ENCODE measurements around the gene APLP2.
"Not testable (repeated sequence)": the region's sequence is repeated elsewhere in the genome, so short reads cannot be mapped to it uniquely, and the experiment has no call there.

APLP2 gene

DNA sequence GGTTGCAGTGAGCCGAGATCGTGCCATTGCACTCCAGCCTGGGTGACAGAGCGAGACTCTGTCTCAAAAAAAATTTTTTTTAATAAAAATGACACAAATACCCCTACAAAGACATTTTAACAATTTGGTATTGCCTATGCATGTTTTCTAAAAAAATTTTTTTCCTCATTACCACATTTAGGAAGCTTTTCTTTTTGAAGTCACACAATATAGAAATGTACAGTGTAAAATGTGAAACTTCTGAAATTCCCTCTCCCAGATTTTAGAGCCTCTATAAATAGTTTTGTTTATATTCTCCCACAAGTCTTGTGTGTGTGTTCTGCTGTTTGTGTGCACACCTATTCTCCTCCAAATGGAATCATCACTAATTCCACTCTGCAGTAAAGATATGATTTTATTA is 97.5 kb downstream of the APLP2 start:
- no peak for DNase-seq

DNA sequence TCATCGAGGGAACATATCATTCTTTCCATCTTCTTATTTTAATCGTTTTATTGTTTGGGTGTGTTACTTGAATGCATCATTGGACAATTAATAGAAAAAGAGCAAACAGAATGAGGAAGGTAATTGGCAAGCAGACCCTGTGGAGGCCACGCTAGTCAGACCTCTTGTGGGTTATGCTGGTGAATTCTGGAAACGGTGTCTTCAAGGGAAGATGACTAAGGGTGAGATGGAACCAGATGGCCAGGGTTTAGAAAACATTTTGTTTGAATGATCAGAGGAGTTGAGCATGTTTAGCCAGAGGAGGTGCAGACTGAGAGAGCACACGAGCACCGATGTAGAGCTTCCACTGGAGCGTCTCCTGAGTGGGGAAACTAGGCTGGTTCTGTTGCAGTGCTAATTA is 98.4 kb downstream of the APLP2 start:
- DNase-seq, result no peak

DNA sequence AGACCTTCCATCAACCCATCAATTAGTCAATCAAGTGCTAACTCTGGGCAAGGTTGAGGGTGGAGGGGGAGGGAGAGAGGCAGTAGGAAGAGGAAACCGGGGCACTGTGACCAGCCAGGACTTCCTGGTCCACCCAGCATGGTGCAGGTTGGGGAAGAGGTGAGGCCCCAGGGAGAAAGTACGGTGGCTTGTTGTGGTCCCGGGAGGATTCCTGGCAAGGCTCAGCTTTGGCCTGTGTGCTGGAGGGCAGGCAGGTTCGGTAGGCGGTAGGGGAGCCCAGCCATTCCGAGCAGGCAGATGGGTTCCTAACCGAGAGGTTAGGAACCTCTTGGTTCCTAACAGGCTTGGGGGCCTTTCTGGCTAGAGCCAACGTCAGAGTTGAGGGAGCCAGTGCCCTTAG is 100.7 kb downstream of the APLP2 start:
- DNase-seq, result no peak

DNA sequence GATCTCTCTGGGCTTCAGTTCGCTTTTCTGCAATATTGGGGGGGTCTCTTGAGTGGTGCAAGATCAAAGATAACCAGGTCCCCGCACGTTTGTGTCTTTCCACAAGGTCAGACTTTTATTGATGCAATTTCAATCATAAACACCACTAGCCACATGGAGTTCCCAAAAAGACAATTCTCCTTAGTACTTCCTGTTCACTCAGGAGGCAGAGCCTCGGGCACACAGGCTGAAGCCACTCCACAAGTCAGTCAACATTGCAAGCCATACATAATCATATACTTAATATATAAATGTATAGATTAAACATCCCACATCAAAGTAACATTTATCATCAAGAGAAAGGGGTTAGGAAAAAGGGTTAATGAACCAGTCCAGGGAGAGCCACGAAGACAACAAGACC is 101.8 kb downstream of the APLP2 start:
- no peak for DNase-seq

DNA sequence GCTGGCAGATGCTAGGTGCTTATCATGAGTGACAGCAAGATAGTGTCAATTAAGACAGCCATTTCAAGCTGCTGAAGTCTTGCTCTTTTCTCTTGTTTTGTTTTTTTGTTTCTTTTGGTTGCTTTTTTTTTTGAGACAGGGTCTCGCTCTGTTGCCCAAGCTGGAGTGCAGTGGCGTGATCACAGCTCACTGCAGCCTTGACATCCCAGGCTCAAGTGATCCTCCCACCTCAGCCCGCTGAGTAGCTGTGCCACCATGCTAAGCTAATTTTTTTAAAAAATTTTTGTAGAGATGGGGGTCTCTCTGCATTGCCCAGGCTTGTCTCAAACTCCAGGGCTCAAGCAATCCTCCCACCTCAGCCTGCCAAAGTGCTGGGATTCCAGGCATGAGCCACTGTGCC is 102.3 kb downstream of the APLP2 start:
- DNase-seq, result not testable (repeated sequence)

DNA sequence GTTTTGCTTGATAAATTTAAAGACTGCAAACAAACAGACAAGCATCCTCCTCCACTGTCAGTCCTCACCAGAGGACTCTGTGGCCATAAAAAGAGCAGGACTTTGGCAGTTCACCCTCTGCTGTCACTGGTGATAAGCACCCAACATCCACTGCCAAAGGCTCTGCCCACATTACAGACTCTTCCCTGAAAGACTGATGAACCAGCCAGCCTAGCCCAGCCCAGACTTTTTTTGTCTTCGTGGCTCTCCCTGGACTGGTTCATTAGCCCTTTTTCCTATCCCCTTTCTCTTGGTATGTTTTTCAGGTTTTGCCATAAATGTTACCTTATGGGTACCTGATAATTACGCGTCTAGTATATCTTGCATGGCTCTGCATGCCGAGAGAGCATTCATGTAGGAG is 104.9 kb downstream of the APLP2 start:
- DNase-seq, result no peak

DNA sequence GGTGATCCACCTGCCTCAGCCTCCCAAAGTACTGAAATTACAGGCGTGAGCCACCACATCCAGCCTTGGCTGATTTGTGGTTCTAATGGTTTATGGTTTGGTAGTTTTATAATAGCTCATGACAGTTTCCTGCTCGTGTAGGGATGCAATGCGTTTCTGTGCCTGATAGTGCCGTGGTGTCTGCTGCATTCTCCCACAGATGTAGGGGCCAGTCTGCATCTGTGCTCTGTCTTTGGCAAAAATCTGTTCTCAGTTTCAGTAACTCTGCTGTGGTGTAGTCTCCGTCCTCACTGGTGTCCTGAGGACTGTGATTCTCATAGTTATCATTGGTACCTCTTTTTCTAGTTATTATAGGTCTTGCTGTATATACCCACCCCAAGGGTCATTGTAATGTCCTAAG is 106.2 kb downstream of the APLP2 start:
- no peak for DNase-seq

DNA sequence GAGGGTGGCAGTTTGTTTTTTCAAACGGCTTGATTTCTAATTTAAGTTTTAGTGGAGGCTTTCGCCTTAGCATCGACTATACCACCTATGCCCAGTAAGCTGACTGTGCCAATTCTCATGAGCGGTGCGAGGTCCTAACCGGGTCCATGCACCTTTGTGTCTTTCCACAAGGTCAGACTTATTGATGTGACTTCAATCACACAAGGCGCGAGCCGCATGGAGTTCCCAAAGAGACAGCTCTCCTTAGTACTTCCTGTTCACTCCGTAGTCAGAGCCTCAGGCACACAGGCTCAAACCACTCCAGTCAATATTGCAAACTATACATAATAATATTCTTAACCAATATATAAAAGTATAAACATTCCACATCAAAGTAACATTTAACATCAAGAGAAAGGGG is 108.1 kb downstream of the APLP2 start:
- DNase-seq, result no peak

DNA sequence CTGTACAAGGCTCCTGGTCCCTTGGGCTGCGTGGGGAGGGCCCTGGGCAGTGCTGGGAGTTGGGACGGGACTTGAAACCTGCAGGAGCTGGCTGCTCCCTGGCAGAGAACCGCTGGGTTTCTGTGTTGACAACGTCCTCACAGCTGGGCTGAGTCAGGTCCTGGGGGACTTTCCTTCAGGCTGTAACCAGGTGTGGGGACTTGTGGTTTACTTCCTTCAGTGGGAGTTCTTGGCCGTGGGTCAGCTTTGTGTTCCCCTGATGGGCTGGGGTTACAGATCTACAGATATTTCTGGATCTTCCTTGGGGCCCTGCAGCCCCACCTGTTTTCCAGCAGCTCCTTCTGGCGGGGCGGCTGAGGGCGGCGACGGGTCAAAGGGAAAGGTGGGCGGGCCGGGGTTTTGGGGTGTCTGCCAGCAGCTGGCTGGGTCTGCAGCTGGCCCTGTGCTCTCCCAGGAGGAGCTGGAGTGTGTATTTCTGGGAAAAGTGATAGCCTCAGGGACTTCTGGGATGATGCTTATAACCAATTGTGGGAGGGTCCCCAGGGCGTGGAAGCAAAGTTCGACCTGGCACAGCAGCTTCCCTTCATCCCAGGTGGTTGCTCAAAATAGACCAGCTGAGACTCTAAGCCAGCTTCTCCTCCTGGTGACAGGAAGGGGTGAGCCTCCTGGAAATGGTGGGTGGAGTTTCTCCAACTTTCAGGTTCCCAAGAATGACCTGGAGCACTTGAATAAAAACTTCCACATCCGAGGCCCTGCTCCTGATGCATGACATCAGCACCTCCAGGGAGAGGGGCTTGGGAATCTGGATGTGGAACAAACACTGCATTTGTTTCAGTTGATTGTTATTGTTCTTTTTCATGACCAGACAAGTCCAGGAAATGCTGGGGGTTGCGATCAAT is 109.0 kb downstream of the APLP2 start:
- no peak for DNase-seq

DNA sequence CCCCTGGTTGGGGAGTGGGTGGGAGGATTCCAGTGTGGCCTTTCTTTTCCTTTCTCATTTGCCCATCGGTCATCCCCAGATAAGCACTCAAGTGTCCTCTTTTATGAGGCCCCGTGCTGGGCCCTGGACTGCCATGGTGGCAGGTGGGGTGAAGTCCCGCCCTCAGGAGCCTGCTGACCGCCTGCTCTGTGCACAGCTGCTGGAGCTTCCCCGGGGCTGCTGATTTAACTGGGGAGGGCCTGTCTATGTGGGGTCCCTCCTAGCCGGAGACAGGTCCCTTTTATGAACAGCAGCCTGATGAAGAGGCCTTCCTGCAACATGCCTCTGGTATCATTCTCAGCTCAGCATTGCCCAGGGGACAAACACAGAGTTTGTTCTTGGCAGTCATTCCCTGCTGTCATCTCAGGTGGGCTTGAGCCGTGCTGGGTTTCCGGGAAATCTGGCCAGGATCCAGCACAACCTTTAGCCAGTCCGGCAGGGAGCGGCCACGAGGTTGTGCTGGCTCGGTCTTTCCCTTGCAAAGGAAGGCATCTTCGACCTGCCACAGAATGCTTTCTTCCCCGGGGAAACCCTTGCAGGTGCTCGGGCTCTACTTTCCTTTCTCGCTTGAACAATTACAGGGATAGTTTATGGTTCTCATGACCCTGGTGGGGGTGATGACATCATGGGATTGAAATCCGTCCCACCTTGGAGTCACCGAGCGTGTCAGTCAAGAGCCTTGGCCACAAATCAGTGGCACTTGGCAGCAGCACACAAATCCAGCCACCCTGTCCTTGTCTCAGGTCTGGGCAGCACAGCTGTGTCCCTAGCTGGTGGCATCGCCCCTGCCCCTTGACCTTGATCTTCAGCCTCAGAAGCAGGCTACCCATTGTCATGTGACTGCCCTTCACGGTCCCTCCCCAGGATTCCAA is 110.0 kb downstream of the APLP2 start:
- no peak for DNase-seq

DNA sequence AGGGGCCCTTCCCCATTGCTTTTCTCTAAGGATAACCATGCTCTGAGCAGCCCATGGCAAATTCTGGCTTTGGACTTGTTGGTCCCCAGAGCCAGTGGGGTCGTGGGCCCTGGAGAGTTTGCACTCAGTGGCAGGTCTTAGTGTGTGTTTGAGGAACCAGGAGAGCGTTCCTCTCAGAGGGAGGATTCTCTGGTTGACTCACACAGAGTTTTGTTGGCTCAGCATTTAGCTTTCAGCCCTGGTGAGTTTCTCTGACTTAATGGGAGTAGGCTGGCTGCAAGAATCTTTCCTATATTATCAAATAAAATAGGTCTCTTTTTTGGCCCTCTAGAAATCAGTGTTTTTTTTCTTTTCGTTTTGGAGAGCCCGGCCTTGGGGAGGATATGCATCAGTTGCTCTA is 110.8 kb downstream of the APLP2 start:
- DNase-seq, result peak in 3 of 58 donors; percentile 3 to 10 (median 5)

DNA sequence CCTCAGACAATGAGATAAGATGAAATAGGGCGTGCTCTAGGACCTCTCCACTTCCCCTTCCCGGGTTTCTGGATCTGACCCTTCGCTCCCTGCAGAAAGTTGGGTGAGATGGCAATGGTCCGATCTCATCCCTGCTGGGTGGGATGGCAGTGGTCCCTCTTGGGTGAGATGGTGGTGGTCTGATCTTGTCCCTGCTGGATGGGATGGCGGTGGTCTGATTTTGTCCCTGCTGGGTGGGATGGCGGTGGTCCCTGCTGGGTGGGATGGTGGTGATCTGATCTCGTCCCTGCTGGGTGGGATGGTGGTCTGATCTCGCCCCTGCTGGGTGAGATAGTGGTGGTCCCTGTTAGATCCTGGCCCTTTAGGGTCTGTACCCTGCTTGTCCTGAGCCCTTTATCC is 111.2 kb downstream of the APLP2 start:
- DNase-seq, result no peak

DNA sequence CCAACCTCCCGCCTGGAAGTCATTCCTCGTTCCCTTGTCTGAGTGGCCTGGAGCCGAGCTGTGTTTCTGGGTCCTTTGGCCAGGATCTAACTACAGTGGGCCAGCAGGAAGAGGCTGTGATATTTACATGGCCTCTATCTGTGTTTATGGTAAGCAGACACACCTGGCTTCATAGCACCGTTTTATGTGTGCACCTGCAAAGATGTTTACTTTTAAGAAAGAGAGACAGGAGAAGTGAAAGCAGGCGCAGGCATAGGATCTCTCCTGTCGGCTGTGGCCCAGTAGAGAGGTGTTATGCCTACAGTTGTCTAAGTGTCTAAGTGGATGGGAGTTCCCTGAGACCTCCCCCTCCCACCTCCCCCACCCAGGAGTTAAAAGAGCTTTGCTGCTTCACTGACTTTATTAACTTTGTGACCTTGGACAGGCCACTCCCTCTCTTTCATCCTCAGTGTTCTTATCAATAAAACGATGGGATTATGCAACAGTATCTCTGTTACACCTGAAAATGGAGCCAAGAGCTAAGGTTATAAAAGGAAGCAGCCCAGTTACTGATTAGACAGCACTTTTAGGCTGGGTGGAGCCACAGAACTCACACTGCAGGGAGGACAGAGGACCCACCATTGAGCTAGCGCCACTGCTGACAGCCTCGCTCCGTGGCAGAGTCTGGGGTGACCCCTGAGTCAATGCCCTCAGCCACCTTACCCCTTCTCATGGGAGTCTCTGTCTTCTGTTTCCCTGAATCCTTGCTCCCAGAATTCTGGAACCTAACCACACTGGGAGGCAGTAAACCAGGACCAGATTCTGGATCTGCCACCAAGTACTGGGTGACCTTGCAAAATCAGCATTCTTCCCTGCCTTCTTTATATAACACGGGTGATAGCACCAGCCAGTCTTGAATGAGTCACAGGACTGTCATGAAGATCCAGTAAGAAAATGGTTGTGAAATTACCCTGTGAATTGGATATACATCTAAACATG is 111.9 kb downstream of the APLP2 start:
- peak in 1 of 58 donors; percentile 7 for DNase-seq

DNA sequence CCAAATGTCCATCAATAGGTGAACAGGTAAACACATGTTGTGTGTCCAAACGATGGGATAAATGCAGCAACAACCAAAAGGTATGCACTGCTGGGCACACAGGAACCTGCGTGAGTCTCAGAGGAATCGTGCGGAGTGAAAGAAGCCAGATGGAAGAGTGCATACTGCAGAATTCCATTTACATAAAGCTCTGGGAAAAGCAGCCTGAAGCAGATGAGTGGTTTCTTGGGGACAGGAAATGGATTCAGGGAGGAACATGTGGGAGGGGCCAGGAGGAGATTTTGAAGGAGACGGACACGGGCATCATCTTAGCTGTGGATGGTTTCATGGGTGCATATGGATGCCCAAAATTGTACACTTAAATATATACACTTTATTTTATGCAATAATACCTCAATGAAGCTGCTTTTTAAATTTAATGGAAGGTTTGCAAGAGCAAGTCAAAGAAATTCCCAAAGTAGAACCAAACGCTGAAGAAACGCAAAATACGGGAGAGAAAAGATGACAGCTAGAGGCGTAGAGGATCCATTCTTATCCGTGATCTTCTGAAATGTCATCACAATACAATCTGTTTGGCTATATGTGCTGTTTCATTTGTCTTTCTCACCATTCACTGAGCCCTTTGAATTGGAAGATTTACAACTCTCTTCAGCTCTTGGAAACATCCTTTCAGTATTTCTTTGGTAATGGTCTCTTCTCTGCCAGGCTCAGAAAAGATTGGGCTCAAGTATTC is 114.3 kb downstream of the APLP2 start:
- DNase-seq, result peak in 4 of 58 donors; percentile 8 to 26 (median 18)

DNA sequence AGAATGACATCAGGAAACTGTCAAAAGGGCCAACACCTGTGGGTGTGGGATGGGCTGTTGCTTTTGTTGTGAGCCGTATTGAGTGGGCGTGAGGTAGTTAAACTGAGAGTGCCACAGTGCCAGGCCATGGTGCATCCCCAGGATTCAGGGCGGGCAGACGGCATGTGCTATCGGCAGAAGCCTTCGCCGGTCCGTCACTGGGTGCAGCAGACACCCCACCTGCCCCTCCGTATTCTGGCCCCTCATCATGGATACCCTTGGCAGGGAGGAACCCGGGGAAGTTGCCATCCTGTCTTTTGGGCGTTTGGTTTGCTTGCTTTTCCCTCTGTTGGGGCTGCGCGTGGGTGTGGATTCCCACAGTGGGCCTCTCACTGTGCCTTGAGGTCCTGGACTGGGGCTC is 117.4 kb downstream of the APLP2 start:
- DNase-seq, result no peak

DNA sequence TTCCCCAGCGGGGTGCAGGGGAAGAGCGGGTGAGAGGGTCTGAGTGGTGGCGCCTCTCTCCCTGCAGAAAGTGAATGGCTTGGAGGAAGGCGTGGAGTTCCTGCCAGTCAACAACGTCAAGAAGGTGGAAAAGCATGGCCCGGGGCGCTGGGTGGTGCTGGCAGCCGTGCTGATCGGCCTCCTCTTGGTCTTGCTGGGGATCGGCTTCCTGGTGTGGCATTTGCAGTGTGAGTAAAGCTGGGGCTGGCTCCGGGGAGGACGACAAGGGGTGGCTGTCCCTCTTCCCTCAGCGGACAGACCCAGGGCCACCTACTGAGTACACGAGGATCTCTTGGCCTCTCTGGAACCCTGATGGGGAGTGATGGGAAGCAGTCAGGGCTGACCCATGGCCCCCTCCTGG is 118.4 kb downstream of the APLP2 start:
- no peak for DNase-seq

DNA sequence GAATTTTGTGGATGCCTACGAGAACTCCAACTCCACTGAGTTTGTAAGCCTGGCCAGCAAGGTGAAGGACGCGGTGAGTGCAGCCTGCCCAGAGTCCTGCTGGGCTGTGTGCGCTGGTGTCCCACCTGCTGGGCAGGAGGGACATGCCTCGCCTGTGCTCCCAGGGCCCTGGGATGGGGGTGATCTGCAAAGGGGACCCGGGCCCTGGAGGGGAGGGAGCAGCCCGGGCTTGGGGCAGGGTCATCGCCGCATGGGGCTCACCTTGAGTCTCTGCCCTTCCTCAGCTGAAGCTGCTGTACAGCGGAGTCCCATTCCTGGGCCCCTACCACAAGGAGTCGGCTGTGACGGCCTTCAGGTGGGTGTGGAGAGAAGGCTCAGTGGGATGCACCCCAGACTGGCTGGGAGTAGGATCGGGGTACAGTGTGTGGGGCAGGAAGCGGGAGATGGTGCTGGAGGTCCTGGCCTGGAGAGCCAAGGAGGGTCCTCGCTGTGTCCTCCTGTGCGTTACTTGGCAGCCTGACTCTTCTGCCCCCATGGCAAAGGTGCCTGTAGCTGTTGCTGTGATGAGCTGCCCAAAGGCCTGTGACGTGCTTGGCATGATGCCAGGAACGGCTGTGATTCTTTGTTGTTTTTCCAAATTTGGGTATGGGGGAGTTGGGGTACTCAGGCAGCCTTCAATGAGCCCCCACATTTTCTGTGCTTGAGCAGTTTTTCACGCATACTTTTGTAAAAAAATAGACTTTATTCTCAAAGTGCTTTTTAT is 119.1 kb downstream of the APLP2 start:
- no peak for DNase-seq

DNA sequence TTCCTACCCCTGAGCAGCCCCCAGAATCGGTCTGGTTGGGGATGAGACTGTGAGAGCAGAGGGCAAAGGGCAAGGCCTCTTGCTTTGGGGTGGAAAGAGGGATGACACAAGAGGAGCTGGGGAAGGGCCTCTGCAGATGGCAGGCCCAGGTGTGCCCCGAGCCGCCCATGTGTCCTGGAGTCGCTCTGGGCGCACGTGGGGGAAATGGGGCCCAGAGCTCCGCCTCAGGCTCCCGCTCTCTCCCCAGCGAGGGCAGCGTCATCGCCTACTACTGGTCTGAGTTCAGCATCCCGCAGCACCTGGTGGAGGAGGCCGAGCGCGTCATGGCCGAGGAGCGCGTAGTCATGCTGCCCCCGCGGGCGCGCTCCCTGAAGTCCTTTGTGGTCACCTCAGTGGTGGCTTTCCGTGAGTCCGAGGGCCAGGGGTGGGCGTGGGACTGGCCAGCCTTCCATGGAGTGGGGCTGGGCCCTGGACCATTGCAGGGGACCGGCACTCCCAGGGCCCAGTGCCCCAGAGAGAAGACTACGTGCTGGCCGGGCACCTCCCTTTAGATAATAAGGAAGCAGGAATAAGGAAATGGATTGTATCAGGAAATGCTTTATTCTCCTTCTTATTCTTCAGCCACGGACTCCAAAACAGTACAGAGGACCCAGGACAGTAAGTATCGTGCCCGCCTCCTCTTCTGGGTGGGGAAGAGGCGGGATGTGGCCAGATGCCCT is 120.0 kb downstream of the APLP2 start:
- DNase-seq, result no peak

DNA sequence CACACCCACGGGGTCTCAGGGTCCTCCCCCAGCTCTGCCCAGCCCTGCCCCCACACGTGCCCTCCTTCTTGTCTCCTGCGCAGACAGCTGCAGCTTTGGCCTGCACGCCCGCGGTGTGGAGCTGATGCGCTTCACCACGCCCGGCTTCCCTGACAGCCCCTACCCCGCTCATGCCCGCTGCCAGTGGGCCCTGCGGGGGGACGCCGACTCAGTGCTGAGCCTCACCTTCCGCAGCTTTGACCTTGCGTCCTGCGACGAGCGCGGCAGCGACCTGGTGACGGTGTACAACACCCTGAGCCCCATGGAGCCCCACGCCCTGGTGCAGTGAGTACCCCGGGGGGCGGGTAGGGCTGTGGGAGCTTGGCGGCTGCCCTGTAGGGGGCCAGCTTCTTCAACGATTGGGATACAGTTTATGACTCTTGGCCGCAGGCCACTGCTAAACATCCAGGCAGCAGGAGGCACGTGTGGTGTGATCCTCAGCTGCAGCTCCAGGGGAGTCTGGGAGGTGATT is 120.7 kb downstream of the APLP2 start:
- DNase-seq, result no peak
